Ovary (tissue), 9 donors: ENCODE results near the gene METTL23. TPM values are rescaled to one million over a fixed set of nuclear protein-coding genes. Genes with fewer than 3 reads are reported as not detected.
"Not testable (repeated sequence)": the region's sequence is repeated elsewhere in the genome, so short reads cannot be mapped to it uniquely, and the experiment has no call there.

Source experiments
- DNase-seq, 5 donors: peaks; one replicate each; pipeline ENCODE4 v3.0.0-alpha.2; 2019 to 2020
- H3K27ac ChIP-seq, 2 donors: fragments of 200-600 bp; one replicate each; pipeline versions ENCODE4 v1.5.1 to v1.8.0; 2019 to 2022
- H3K27me3 ChIP-seq: fragments of 200-600 bp; one replicate; pipeline ENCODE4 v1.8.0; 2022
- H3K36me3 ChIP-seq: fragments of 200-600 bp; sonication (generic); one replicate; pipeline ENCODE4 v1.5.1; 2019
- H3K4me1 ChIP-seq: one replicate; pipeline ENCODE4 v1.8.1; 2013; ENCODE audit warnings: mild to moderate bottlenecking, moderate library complexity; ENCODE audit not compliant: insufficient read depth
- H3K4me3 ChIP-seq: fragments of 200-600 bp; sonication (generic); one replicate; pipeline ENCODE4 v1.5.1; 2017
- H3K9me3 ChIP-seq, 2 donors: fragments of 200-600 bp in 1 of 2; sonication (generic) in 1 of 2; one replicate each; pipeline versions ENCODE4 v1.5.1 to v1.8.1; 2013 to 2019; ENCODE audit warnings: mild to moderate bottlenecking in 1 of 2, moderate library complexity in 1 of 2
- CTCF ChIP-seq, 3 donors: fragments of 450-650 bp in 2 of 3; fragments of 200-600 bp in 1 of 3; IDR thresholded peaks; one replicate each; pipeline versions ENCODE4 v1.5.1 to v1.8.0; 2016 to 2022; ENCODE audit warnings: antibody characterized with exemption in 3 of 3, mild to moderate bottlenecking in 1 of 3
- EP300 ChIP-seq: sonication (generic); formaldehyde crosslinking; IDR thresholded peaks from one replicate; pipeline ENCODE4 v1.6.1; 2017; ENCODE audit warnings: antibody characterized with exemption
- POLR2A ChIP-seq: fragments of 450-650 bp; IDR thresholded peaks from one replicate; pipeline ENCODE4 v1.6.1; 2017; ENCODE audit warnings: antibody characterized with exemption, mild to moderate bottlenecking, moderate library complexity
- WGBS, 3 donors: extraction: QIAGEN DNeasy Blood & Tissue Kit in 1 of 3; methylation state at CpG; one replicate each; pipeline versions ENCODE4 v1.1.5 to v1.1.7; 2013 to 2017; 5-methylcytosine and 5-hydroxymethylcytosine counted together
- intact Hi-C, 4 donors: fragments of 100-400 bp; cut with DNase I; formaldehyde crosslinking; loops; one replicate each; pipeline versions ENCODE4 v1.11.0 to v1.15.1; 2022 to 2023
- polyA plus RNA-seq, 2 donors: library from polyadenylated mRNA; stranded (reverse); fragments of 200-250 nt in 1 of 2; fragments of 350-450 nt in 1 of 2; fragmentation: Illumina TruSeq in 1 of 2; extraction: RNeasy Lipid Tissue Mini Kit (QIAGEN cat#74804) in 1 of 2; gene quantifications; one replicate each; pipeline ENCODE4 v1.2.3, GENCODE V29; 2013 to 2014
- total RNA-seq, 7 donors: library from RNA; depleted of rRNA in 2 of 7; stranded (reverse); fragments of >200 nt in 2 of 7; fragmentation: NEBNext Ultra II Directional in 3 of 7; extraction: Animal tissue kit (Norgen Biotek cat#: 25700) in 3 of 7; gene quantifications; one replicate each; pipeline versions ENCODE4 v1.1.0 to v1.2.4, GENCODE V29; 2016 to 2023
- donor health status: DM: no; HTN: no; CAD: no; lungs with moderate emphysema.
- donor health status: DM: no; HTN: no; CAD: no.
- donor health status: Bipolar disorder and iron deficiency.
- donor health status: DM: yes; HTN: yes; CAD: no.
- donor health status: DM: no; HTN: no; CAD: no.
- donor health status: DM: yes; HTN: yes; CAD: no.

The METTL23 gene
- total and polyA plus RNA-seq, 9 donors: 20.9 to 47.4 (median 32.7) TPM

- intact Hi-C loops: loop anchor here in 2 of 4 donors (5.0 to 10.0 kb wide), 2 partner anchors 86 to 184 kb away; no protein-coding TSS in a partner anchor
- Histone ChIP-seq H3K4me1 (peaks cover 18% of the 10 kb centered on the region), H3K27ac (peak within 1 kb of the TSS; percentile 83 to 93), H3K9me3 (no peaks in the 10 kb centered on the region), H3K4me3 (peak within 1 kb of the TSS; percentile 87), H3K36me3 (no peaks in the 10 kb centered on the region), H3K27me3 (no peaks in the 10 kb centered on the region)
- DNase-seq: peak; percentile 80 to 89 (median 88)
- 1 to 10% (median 3%) methylated on average over 14 to 45 of the region's 56 CpGs for WGBS, 3 donors
- no peak for TF ChIP-seq EP300
- TF ChIP-seq POLR2A: no peak
- TF ChIP-seq CTCF (IDR thresholded peaks at IDR 0.05): no peak
These were observed 15.6 kb upstream of the METTL23 start, which contains the start of gene MXRA7 for GRCh38 chr17:76710863-76711611. Gene MXRA7 (minus strand): TSS chr17:76710965. CDS start chr17:76710946, 19 bp downstream.

- peaks cover 16% of the 10 kb centered on the region for H3K4me1 ChIP-seq
- WGBS, 3 donors: 46 to 60% (median 53%) methylated on average over 7 of the region's 7 CpGs
- H3K9me3 ChIP-seq, H3K27me3 ChIP-seq, H3K27ac ChIP-seq, H3K4me3 ChIP-seq, H3K36me3 ChIP-seq: not testable (repeated sequence)
- DNase-seq: peak in 2 of 5 donors; percentile 16 to 43
- intact Hi-C loops: loop anchor here in 2 of 4 donors (5.0 to 10.0 kb wide), 2 partner anchors 88 to 185 kb away; no protein-coding TSS in a partner anchor
These were observed 14.3 kb upstream of the METTL23 start for GRCh38 chr17:76712321-76712720.

- intact Hi-C loops: loop anchor here in 2 of 4 donors (5.0 to 10.0 kb wide), 2 partner anchors 89 to 186 kb away; no protein-coding TSS in a partner anchor
- TF ChIP-seq CTCF (IDR thresholded peaks at IDR 0.05) (no peak), EP300 (no peak), POLR2A (no peak)
- no peaks in the 10 kb centered on the region for H3K9me3 ChIP-seq
- peaks cover 6% of the 10 kb centered on the region for H3K4me1 ChIP-seq
- H3K4me3 ChIP-seq: no peak overlapping the region
- no peaks in the 10 kb centered on the region for H3K27me3 ChIP-seq
- peak in 1 of 5 donors; percentile 19 for DNase-seq
- H3K27ac ChIP-seq: no peak overlapping the region
- 91 to 94% (median 94%) methylated on average over 7 of the region's 7 CpGs for WGBS, 3 donors
- H3K36me3 ChIP-seq: no peaks in the 10 kb centered on the region
These were observed 12.9 kb upstream of the METTL23 start for GRCh38 chr17:76713765-76714164.

- Histone ChIP-seq H3K36me3 (no peaks in the 10 kb centered on the region), H3K9me3 (no peaks in the 10 kb centered on the region), H3K27ac (no peak overlapping the region), H3K27me3 (no peaks in the 10 kb centered on the region), H3K4me1 (peaks cover 2% of the 10 kb centered on the region), H3K4me3 (no peak overlapping the region)
- no peak for TF ChIP-seq EP300
- no peak for TF ChIP-seq CTCF (IDR thresholded peaks at IDR 0.05)
- TF ChIP-seq POLR2A: no peak
- intact Hi-C loops: loop anchor here in 2 of 4 donors (5.0 to 10.0 kb wide), 2 partner anchors 90 to 187 kb away; no protein-coding TSS in a partner anchor
- WGBS, 3 donors: 67 to 77% (median 74%) methylated on average over 5 of the region's 5 CpGs
- peak in 2 of 5 donors; percentile 36 to 45 for DNase-seq
These were observed 12.3 kb upstream of the METTL23 start for GRCh38 chr17:76714336-76714735.
